H1 (cell line): ENCODE measurements around the gene C6orf62. TPM values are rescaled to one million over a fixed set of nuclear protein-coding genes. Genes with fewer than 3 reads are reported as not detected.

Source experiments
- CTCF ChIA-PET: fragments of 300-600 bp; sonication (Branson Sonifier 250); formaldehyde crosslinking; loops from one replicate; lab custom pipeline; 2021; ENCODE audit not compliant: partially characterized antibody; lab: Charles Lee
- POLR2A ChIA-PET: fragments of 300-600 bp; sonication (Branson Sonifier 250); formaldehyde crosslinking; loops from one replicate; lab custom pipeline; 2021; ENCODE audit warnings: inconsistent platforms; ENCODE audit not compliant: partially characterized antibody; lab: Charles Lee
- DNase-seq, 2 experiments: peaks; one replicate each; pipeline versions ENCODE4 v3.0.0 to v3.0.0-alpha.2; 2010 to 2022; ENCODE audit warnings: low spot score in 2 of 2, low read depth in 1 of 2, mixed read lengths in 1 of 2
- FAIRE-seq: peaks from 2 replicates; lab custom pipeline; 2011; peaks lifted over from hg19 to GRCh38; lab: Jason Lieb, UNC
- H2AFZ ChIP-seq: 2 replicates; pipeline ENCODE4 v1.8.1; 2012; ENCODE audit warnings: low read length, inconsistent platforms
- H2AK5ac ChIP-seq: 2 replicates; pipeline ENCODE4 v1.6.1; 2013; ENCODE audit warnings: low read depth, low read length
- H2BK120ac ChIP-seq: replicated peaks from 2 replicates; pipeline ENCODE3; 2013; ENCODE audit warnings: low read depth, low read length, inconsistent platforms
- H2BK12ac ChIP-seq: 2 replicates; pipeline ENCODE4 v1.6.1; 2013; ENCODE audit warnings: low read depth, low read length
- H2BK15ac ChIP-seq: 2 replicates; pipeline ENCODE4 v1.6.1; 2013; ENCODE audit warnings: low read length
- H2BK20ac ChIP-seq: 2 replicates; pipeline ENCODE4 v1.6.1; 2013; ENCODE audit warnings: low read length
- H2BK5ac ChIP-seq: 2 replicates; pipeline ENCODE4 v1.6.1; 2013; ENCODE audit warnings: low read depth, low read length
- H3K14ac ChIP-seq: 2 replicates; pipeline ENCODE4 v1.6.1; 2013; ENCODE audit warnings: inconsistent platforms; ENCODE audit not compliant: insufficient read length
- H3K18ac ChIP-seq: 2 replicates; pipeline ENCODE4 v1.6.1; 2013; ENCODE audit warnings: low read length; ENCODE audit errors: extremely low read depth
- H3K23ac ChIP-seq: 2 replicates; pipeline ENCODE4 v1.6.1; 2013; ENCODE audit warnings: inconsistent platforms; ENCODE audit not compliant: insufficient read length
- H3K23me2 ChIP-seq: 2 replicates; pipeline ENCODE4 v1.6.1; 2013; ENCODE audit warnings: low read depth, low read length
- H3K27ac ChIP-seq: 2 replicates; pipeline ENCODE4 v1.6.1; 2011; ENCODE audit warnings: low read depth, low read length, inconsistent platforms
- H3K27me3 ChIP-seq, 4 experiments: replicated peaks in 1 of 4; 1 replicate in 1 of 4; 2 replicates in 3 of 4; pipeline versions ENCODE4 v1.6.1 to v1.8.1; 2011 to 2013; ENCODE audit warnings: low read length in 3 of 4, mild to moderate bottlenecking in 3 of 4, inconsistent platforms in 2 of 4, mixed read lengths in 2 of 4, moderate library complexity in 1 of 4; ENCODE audit not compliant: control insufficient read depth in 3 of 4, insufficient read depth in 3 of 4; ENCODE audit errors: extremely low read depth in 1 of 4
- H3K36me3 ChIP-seq, 4 experiments: 2 replicates each; pipeline versions ENCODE4 v1.6.1 to v1.8.1; 2011 to 2013; ENCODE audit warnings: mild to moderate bottlenecking in 4 of 4, low read length in 3 of 4, moderate library complexity in 2 of 4, control low read depth in 1 of 4, inconsistent platforms in 1 of 4; ENCODE audit not compliant: insufficient read depth in 4 of 4, control insufficient read depth in 2 of 4
- H3K4ac ChIP-seq: replicated peaks from 2 replicates; pipeline ENCODE3; 2013; ENCODE audit warnings: low read length, low read depth, mixed read lengths, inconsistent platforms; ENCODE audit not compliant: insufficient read length
- H3K4me1 ChIP-seq, 4 experiments: replicated peaks in 1 of 4; 1 replicate in 1 of 4; 2 replicates in 3 of 4; pipeline versions ENCODE4 v1.6.1 to v1.8.1; 2011 to 2013; ENCODE audit warnings: low read length in 3 of 4, inconsistent platforms in 2 of 4, mixed read lengths in 1 of 4; ENCODE audit not compliant: insufficient read depth in 4 of 4, control insufficient read depth in 3 of 4
- H3K4me2 ChIP-seq, 2 experiments: 2 replicates each; pipeline versions ENCODE4 v1.6.1 to v1.8.1; 2011 to 2013; ENCODE audit warnings: low read depth in 2 of 2, low read length in 2 of 2, control low read depth in 1 of 2, inconsistent platforms in 1 of 2, mild to moderate bottlenecking in 1 of 2; ENCODE audit not compliant: insufficient read depth in 1 of 2
- H3K4me3 ChIP-seq, 4 experiments: fragments of 200-600, 300-600 bp in 1 of 4; sonication (generic), shearing (Covaris generic), sonication (Bioruptor Twin) in 1 of 4; 2 replicates each; pipeline versions ENCODE4 v1.5.1 to v1.8.1; 2011 to 2016; ENCODE audit warnings: low read length in 4 of 4, low read depth in 3 of 4, control low read depth in 2 of 4, inconsistent platforms in 2 of 4, mild to moderate bottlenecking in 2 of 4, mixed read lengths in 1 of 4, moderate library complexity in 1 of 4; ENCODE audit not compliant: insufficient read depth in 2 of 4; ENCODE audit errors: extremely low read depth in 1 of 4
- H3K56ac ChIP-seq: replicated peaks from 2 replicates; pipeline ENCODE3; 2013; ENCODE audit warnings: low read depth, mild to moderate bottlenecking, mixed read lengths, low read length, inconsistent platforms; ENCODE audit not compliant: insufficient read length
- H3K79me1 ChIP-seq: 2 replicates; pipeline ENCODE4 v1.6.1; 2013; ENCODE audit warnings: low read depth, low read length, control low read depth
- H3K79me2 ChIP-seq, 2 experiments: 2 replicates each; pipeline versions ENCODE4 v1.6.1 to v1.8.1; 2012 to 2013; ENCODE audit warnings: low read length in 2 of 2, mild to moderate bottlenecking in 2 of 2, inconsistent platforms in 1 of 2; ENCODE audit not compliant: insufficient read depth in 2 of 2, control insufficient read depth in 1 of 2
- H3K9ac ChIP-seq, 4 experiments: replicated peaks in 1 of 4; 1 replicate in 1 of 4; 2 replicates in 3 of 4; pipeline versions ENCODE4 v1.6.1 to v1.8.1; 2011 to 2013; ENCODE audit warnings: low read depth in 3 of 4, low read length in 3 of 4, control low read depth in 2 of 4, mild to moderate bottlenecking in 2 of 4, moderate library complexity in 2 of 4, inconsistent platforms in 1 of 4; ENCODE audit errors: extremely low read depth in 1 of 4
- H3K9me3 ChIP-seq, 2 experiments: 2 replicates each; pipeline versions ENCODE4 v1.6.1 to v1.8.1; 2012 to 2013; ENCODE audit warnings: mild to moderate bottlenecking in 2 of 2, moderate library complexity in 2 of 2, control low read depth in 1 of 2, inconsistent platforms in 1 of 2, low read depth in 1 of 2, low read length in 1 of 2, mixed read lengths in 1 of 2; ENCODE audit not compliant: insufficient read depth in 2 of 2
- H4K20me1 ChIP-seq, 2 experiments: replicated peaks in 1 of 2; 2 replicates each; pipeline versions ENCODE3 to v1.8.1; 2011 to 2013; ENCODE audit warnings: inconsistent platforms in 2 of 2, low read length in 2 of 2, mild to moderate bottlenecking in 1 of 2; ENCODE audit not compliant: insufficient read depth in 2 of 2, control insufficient read depth in 1 of 2
- H4K5ac ChIP-seq: 2 replicates; pipeline ENCODE4 v1.6.1; 2013; ENCODE audit warnings: low read length, low read depth, mixed read lengths, inconsistent platforms; ENCODE audit not compliant: insufficient read length
- H4K8ac ChIP-seq: 2 replicates; pipeline ENCODE4 v1.8.0; 2013; ENCODE audit warnings: mild to moderate bottlenecking, moderate library complexity, low read length, inconsistent platforms; ENCODE audit not compliant: insufficient read depth; ENCODE audit errors: extremely low read depth
- H4K91ac ChIP-seq: replicated peaks from 2 replicates; pipeline ENCODE3; 2013; ENCODE audit warnings: low read length, mixed read lengths, inconsistent platforms; ENCODE audit not compliant: insufficient read length
- CHD2 ChIP-seq: IDR thresholded peaks from 2 replicates; pipeline ENCODE4 v1.6.1; 2012; ENCODE audit warnings: low read length, improper control_type of control experiment
- CTBP2 ChIP-seq: IDR thresholded peaks from 2 replicates; pipeline ENCODE4 v1.7.0; 2011; ENCODE audit warnings: borderline replicate concordance, mild to moderate bottlenecking, moderate library complexity, mixed read lengths, low read length; ENCODE audit not compliant: insufficient read depth, insufficient read length
- SAP30 ChIP-seq: fragments of 300-600 bp; sonication (generic); IDR thresholded peaks from 2 replicates; pipeline ENCODE4 v1.7.1; 2012; ENCODE audit warnings: low read length, moderate library complexity, mild to moderate bottlenecking, inconsistent platforms; ENCODE audit not compliant: insufficient read depth, insufficient replicate concordance
- SP1 ChIP-seq: IDR thresholded peaks from 2 replicates; pipeline ENCODE4 v1.6.1; 2011; ENCODE audit warnings: low read depth, low read length
- SP4 ChIP-seq: IDR thresholded peaks from 2 replicates; pipeline ENCODE4 v1.6.1; 2012; ENCODE audit warnings: low read length, inconsistent platforms
- TAF1 ChIP-seq: IDR thresholded peaks from 2 replicates; pipeline ENCODE4 v1.6.1; 2011; ENCODE audit warnings: mild to moderate bottlenecking, low read depth, low read length
- TBP ChIP-seq: IDR thresholded peaks from 2 replicates; pipeline ENCODE4 v1.6.1; 2011; ENCODE audit warnings: low read depth, low read length, improper control_type of control experiment
- WGBS, 2 experiments: shearing (Covaris generic) in 1 of 2; methylation state at CpG; one replicate each; pipeline versions ENCODE4 v1.1.6 to v1.1.7; 2013 to 2015; ENCODE audit warnings: low lambda C conversion rate in 2 of 2, mixed read lengths in 2 of 2, inconsistent platforms in 1 of 2, low coverage in 1 of 2, missing lambda C conversion rate in 1 of 2; ENCODE audit not compliant: insufficient replicate concordance in 2 of 2, insufficient coverage in 1 of 2, insufficient read length in 1 of 2; ENCODE audit errors: extremely low coverage in 1 of 2, missing lambda C conversion rate in 1 of 2; 5-methylcytosine and 5-hydroxymethylcytosine counted together
- polyA plus RNA-seq, 7 experiments: library from polyadenylated mRNA; depleted of rRNA in 3 of 7; stranded (reverse) in 5 of 7; unstranded in 2 of 7; fragments of >200 nt in 5 of 7; fragments of 200-250 nt in 2 of 7; gene quantifications; 1 replicate in 5 of 7; 2 replicates in 1 of 7; 4 replicates in 1 of 7; pipeline versions ENCODE4 v1.2.1 to v1.2.3, GENCODE V29; 2011 to 2013; ENCODE audit warnings: missing spikeins in 2 of 7, mixed read lengths in 2 of 7
- total RNA-seq: library from RNA; stranded (reverse); fragmentation: NEBNext Ultra II Directional; extraction: Animal tissue kit (Norgen Biotek cat#: 25700); gene quantifications from 2 replicates; pipeline ENCODE4 v1.2.1, GENCODE V29; 2021
- TF ChIP-seq, protein P1 (sequence below): IDR thresholded peaks from 2 replicates; pipeline ENCODE4 v1.6.1; 2012; ENCODE audit warnings: inconsistent platforms

C6orf62 gene
- total and polyA plus RNA-seq, 2 of the 8 experiments (the other 6 are each of a cell fraction or from before 2014, with no cell fraction given): 25.6 to 101 TPM

DNA sequence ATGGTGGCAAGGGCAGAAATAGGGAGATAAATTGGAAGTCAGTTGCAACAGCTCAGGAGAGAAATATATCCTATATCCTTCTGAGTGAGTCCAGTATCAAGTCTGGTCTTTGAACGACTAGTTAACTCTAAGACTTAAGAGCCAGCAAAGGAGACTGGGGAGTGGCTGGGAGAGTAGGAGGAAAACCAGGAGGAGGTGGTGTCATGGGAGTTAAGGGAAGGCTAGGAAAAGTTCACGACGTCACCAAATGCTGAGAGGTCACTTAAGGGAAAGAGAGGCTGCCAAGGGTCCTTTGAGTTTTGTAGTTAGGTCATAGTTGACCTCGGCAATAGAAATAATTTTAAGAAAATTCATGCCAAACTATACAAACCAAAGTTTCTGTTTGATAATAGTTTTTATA, 27.0 kb downstream of the C6orf62 start:
- no peak overlapping the region for H3K4me2 ChIP-seq
- H3K27ac ChIP-seq: no peak overlapping the region
- H4K5ac ChIP-seq: no peak overlapping the region
- H4K20me1 ChIP-seq: no peaks in the 10 kb centered on the region
- peaks cover 0 to 3% (median 0%) of the 10 kb centered on the region in 4 experiments; a peak in 1 of 8 replicates for H3K36me3 ChIP-seq
- no peak overlapping the region for H3K23ac ChIP-seq
- no peak overlapping the region for H3K56ac ChIP-seq
- no peak overlapping the region for H2BK5ac ChIP-seq
- no peak overlapping the region for H2BK20ac ChIP-seq
- H3K14ac ChIP-seq: no peak overlapping the region
- no peaks in the 10 kb centered on the region for H3K9me3 ChIP-seq
- no peak overlapping the region for H3K4ac ChIP-seq
- no peak overlapping the region for H2BK12ac ChIP-seq
- no peak overlapping the region for H2BK120ac ChIP-seq
- ChIA-PET CTCF (interaction anchor here (0.8 to 3.7 kb wide), 4 partner anchors 26 to 167 kb away, joined by 3 to 23 read pairs (median 8); partner anchors contain the start of genes ACOT13 and TDP2), POLR2A (interaction anchor here (0.9 to 2.5 kb wide), 3 partner anchors 10 to 112 kb away, joined by 3 to 10 read pairs (median 5); no protein-coding TSS in a partner anchor)
- no peak for FAIRE-seq
- H3K4me3 ChIP-seq: no peak overlapping the region
- DNase-seq: no peak
- no peaks in the 10 kb centered on the region for H3K23me2 ChIP-seq
- H3K4me1 ChIP-seq: no peaks in the 10 kb centered on the region
- H2AK5ac ChIP-seq: no peak overlapping the region
- no peak overlapping the region for H2BK15ac ChIP-seq
- no peak overlapping the region for H4K91ac ChIP-seq
- H3K9ac ChIP-seq: no peak overlapping the region
- no peaks in the 10 kb centered on the region for H3K27me3 ChIP-seq
- 85% methylated on average over 4 of the region's 4 CpGs; no CpG with 5 or more reads in 1 of the 2 experiments for WGBS, 2 experiments
- no peak overlapping the region for H3K18ac ChIP-seq
- H4K8ac ChIP-seq: no peak overlapping the region
- H2AFZ ChIP-seq: no peak overlapping the region
- H3K79me2 ChIP-seq: no peaks in the 10 kb centered on the region
- H3K79me1 ChIP-seq: no peaks in the 10 kb centered on the region
- no peak for TF ChIP-seq SAP30
- TF ChIP-seq SP4: no peak
- no peak for TF ChIP-seq SP1
- TF ChIP-seq, protein P1, sequence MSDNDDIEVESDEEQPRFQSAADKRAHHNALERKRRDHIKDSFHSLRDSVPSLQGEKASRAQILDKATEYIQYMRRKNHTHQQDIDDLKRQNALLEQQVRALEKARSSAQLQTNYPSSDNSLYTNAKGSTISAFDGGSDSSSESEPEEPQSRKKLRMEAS: no peak
- no peak for TF ChIP-seq TAF1
- TF ChIP-seq TBP: no peak
- no peak for TF ChIP-seq CTBP2
- no peak for TF ChIP-seq CHD2
